Lung (tissue), 12 donors: ENCODE measurements around the gene MUC5B. TPM values are rescaled to one million over a fixed set of nuclear protein-coding genes. Genes with fewer than 3 reads are reported as not detected.

Experiments used
- ATAC-seq: fragments of 200-7000 bp; cut with Tn5 transposase; one replicate; pipeline ENCODE4 v1.9.1; 2020; ENCODE audit warnings: moderate number of reproducible peaks; ENCODE audit not compliant: insufficient read depth, low FRiP score
- DNase-seq, 3 donors: peaks; one replicate each; pipeline ENCODE4 v3.0.0-alpha.2; 2013 to 2017
- H3K27ac ChIP-seq, 2 donors: one replicate each; pipeline ENCODE4 v1.5.1; 2013; ENCODE audit warnings: mild to moderate bottlenecking in 2 of 2, moderate library complexity in 2 of 2, control low read depth in 1 of 2, inconsistent platforms in 1 of 2, low read depth in 1 of 2, low read length in 1 of 2
- H3K27me3 ChIP-seq, 3 donors: one replicate each; pipeline ENCODE4 v1.5.1; 2013; ENCODE audit warnings: low read length in 2 of 3; ENCODE audit not compliant: control insufficient read depth in 3 of 3, insufficient read depth in 3 of 3
- H3K36me3 ChIP-seq, 4 donors: one replicate each; pipeline ENCODE4 v1.5.1; 2013; ENCODE audit warnings: low read length in 4 of 4, mild to moderate bottlenecking in 1 of 4, moderate library complexity in 1 of 4; ENCODE audit not compliant: control insufficient read depth in 4 of 4, insufficient read depth in 4 of 4
- H3K4me1 ChIP-seq, 5 donors: one replicate each; pipeline ENCODE4 v1.5.1; 2013; ENCODE audit warnings: low read length in 5 of 5, mild to moderate bottlenecking in 2 of 5, moderate library complexity in 1 of 5; ENCODE audit not compliant: control insufficient read depth in 5 of 5, insufficient read depth in 5 of 5
- H3K4me3 ChIP-seq: one replicate; pipeline ENCODE4 v1.5.1; 2013; ENCODE audit warnings: mild to moderate bottlenecking, control low read depth, moderate library complexity
- H3K9ac ChIP-seq, 2 donors: one replicate each; pipeline ENCODE4 v1.5.1; 2013; ENCODE audit warnings: low read length in 2 of 2, control low read depth in 1 of 2; ENCODE audit not compliant: insufficient read depth in 1 of 2
- H3K9me3 ChIP-seq, 4 donors: one replicate each; pipeline ENCODE4 v1.5.1; 2013; ENCODE audit warnings: low read length in 3 of 4, mild to moderate bottlenecking in 1 of 4, moderate library complexity in 1 of 4; ENCODE audit not compliant: control insufficient read depth in 4 of 4, insufficient read depth in 3 of 4
- CTCF ChIP-seq: IDR thresholded peaks from 2 replicates; pipeline ENCODE4 v1.5.1; 2012; ENCODE audit warnings: mild to moderate bottlenecking; ENCODE audit errors: control extremely low read depth, extremely low read depth
- WGBS, 2 donors: extraction: QIAGEN DNeasy Blood & Tissue Kit; methylation state at CpG; one replicate each; pipeline ENCODE4 v1.1.7; 2013; 5-methylcytosine and 5-hydroxymethylcytosine counted together
- polyA plus RNA-seq, 2 donors: library from polyadenylated mRNA; stranded (reverse); fragments of 200-250 nt; gene quantifications; one replicate each; pipeline ENCODE4 v1.2.1, GENCODE V29; 2013
- total RNA-seq, 2 donors: library from RNA; depleted of rRNA in 1 of 2; stranded (reverse); fragments of >200 nt in 1 of 2; gene quantifications; one replicate each; pipeline ENCODE4 v1.2.1, GENCODE V29; 2014 to 2021
- donor health status: control.
- donor health status: control.
- donor health status: Bipolar disorder and iron deficiency.
- donor health status: healthy.
- donor health status: DM: yes; HTN: yes; CAD: no.

The MUC5B gene
- total and polyA plus RNA-seq, 4 donors = 5.6 to 181 (median 28.2) TPM

- Histone ChIP-seq H3K9ac (no peak overlapping the region), H3K4me1 (peaks cover 0 to 7% (median 0%) of the 10 kb centered on the region in 5 donors), H3K27ac (no peak overlapping the region), H3K27me3 (peaks cover 0 to 7% (median 0%) of the 10 kb centered on the region in 3 donors), H3K9me3 (peaks cover 0 to 2% (median 0%) of the 10 kb centered on the region in 4 donors), H3K36me3 (no peaks in the 10 kb centered on the region), H3K4me3 (no peak overlapping the region)
- TF ChIP-seq CTCF = no peak
- no peak for ATAC-seq
- DNase-seq = peak in 1 of 3 donors; percentile 12
- 43 to 55% methylated on average over 7 of the region's 7 CpGs for WGBS, 2 donors
These were observed 1.2 kb downstream of the MUC5B start for GRCh38 chr11:1224111-1224490.

DNA sequence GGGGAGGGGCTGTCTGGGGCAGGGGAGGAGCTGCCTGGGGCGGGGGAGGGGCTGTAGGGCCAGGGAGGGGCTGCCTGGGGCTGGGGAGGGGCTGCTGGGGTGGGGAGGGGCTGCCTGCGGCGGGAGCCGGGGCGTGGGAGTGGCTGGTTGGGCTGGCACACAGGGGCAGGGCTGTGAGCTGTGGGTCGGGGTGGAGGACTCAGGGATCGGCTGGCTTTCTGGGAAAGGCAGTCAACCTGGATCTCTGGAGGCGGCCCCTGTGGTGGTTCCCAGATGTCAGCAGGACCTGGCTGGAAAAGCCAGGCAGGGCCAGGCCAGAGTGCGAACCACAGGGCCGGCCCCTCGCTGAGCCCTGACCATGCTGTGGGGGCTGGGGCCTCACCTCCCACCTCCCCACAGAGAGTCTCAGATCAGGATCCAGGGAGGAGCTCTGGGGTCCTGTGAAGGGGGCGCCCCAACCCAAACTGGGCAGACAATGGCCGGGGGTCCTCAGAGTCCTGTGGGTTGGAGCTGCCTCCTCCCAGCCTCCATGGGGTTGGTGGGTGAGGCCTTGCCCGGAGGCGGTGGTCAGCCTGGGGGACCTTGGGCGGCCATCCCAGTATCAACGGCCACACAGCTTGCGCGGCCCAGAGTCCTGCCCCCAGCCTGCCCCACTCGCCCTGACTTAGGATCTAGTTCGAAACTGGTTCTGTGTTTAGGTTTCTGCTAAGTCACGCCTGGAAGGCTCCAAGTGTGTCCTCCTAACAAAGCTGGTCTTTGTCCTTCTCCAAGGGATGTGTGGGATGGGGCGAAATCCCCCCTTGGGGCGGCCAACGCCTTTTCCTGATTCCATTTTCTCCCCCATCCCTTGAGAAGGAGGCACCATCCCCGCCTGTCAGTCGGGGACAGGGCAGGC lies 1.9 kb downstream of the MUC5B start:
- WGBS, 2 donors = 65 to 73% methylated on average over 23 to 27 of the region's 27 CpGs
- ATAC-seq (no peak), DNase-seq (peak in 1 of 3 donors; percentile 14)
- no peak for TF ChIP-seq CTCF
- no peak overlapping the region for H3K27ac ChIP-seq
- H3K4me3 ChIP-seq = no peak overlapping the region
- H3K36me3 ChIP-seq = no peaks in the 10 kb centered on the region
- H3K27me3 ChIP-seq = peaks cover 0 to 11% (median 0%) of the 10 kb centered on the region in 3 donors
- H3K9ac ChIP-seq = no peak overlapping the region
- peaks cover 0 to 2% (median 0%) of the 10 kb centered on the region in 4 donors for H3K9me3 ChIP-seq
- peaks cover 0 to 4% (median 0%) of the 10 kb centered on the region in 5 donors for H3K4me1 ChIP-seq

DNA sequence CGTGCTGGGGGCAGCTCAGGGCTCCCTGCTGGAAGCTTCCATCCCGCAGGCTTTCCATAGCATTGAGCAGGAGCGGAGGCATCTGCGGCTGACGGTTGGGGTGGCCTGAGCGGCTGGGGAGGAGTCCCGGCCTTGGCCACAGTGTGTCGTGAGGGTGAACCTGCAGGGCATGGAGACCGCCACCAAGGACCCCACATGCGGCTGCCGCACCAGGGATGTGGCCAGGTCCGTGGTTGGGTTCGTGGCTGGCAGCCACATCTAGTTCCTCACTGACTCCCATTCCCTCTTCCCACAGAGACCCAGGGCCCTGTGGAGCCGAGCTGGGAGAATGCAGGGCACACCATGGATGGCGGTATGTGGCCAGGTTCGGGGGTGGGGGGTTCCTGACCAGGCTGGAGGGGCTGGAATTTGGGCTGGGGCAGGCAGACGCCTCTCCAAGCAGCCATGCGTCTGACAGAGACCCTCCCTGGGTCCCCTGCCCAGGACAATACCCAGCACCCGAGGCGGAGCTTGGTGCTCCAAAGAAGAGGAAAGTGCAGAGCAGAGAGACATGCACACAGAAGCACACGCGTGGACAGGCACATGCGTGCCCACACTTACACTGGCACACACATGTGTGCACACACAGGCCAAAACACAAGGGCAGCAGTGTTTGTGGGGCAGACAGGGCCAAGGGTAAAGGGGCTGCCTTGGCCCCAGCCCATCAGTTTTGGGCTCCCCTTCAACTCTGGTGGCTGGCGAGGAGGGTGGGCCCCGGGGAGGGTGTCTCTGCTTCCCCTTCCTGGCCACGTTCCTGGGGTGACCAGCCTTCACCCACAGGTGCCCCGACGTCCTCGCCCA lies 2.7 kb downstream of the MUC5B start:
- no peak for TF ChIP-seq CTCF
- WGBS, 2 donors = 77 to 81% methylated on average over 29 of the region's 29 CpGs
- DNase-seq = peak in 1 of 3 donors; percentile 6

More for the DNA sequence above, 2.7 kb downstream of the MUC5B start:
- Histone ChIP-seq H3K27me3 (peaks cover 0 to 11% (median 0%) of the 10 kb centered on the region in 3 donors), H3K36me3 (no peaks in the 10 kb centered on the region), H3K4me3 (no peak overlapping the region), H3K9ac (no peak overlapping the region), H3K9me3 (peaks cover 0 to 2% (median 0%) of the 10 kb centered on the region in 4 donors), H3K4me1 (peaks cover 0 to 4% (median 0%) of the 10 kb centered on the region in 5 donors), H3K27ac (no peak overlapping the region)
- ATAC-seq = no peak
